H1 (cell line): ENCODE data around the gene RAB40B. TPM values are rescaled to one million over a fixed set of nuclear protein-coding genes. Genes with fewer than 3 reads are reported as not detected.

ENCODE experiments used
- CTCF ChIA-PET: fragments of 300-600 bp; sonication (Branson Sonifier 250); formaldehyde crosslinking; loops from one replicate; lab custom pipeline; 2021; ENCODE audit not compliant: partially characterized antibody; lab: Charles Lee
- POLR2A ChIA-PET: fragments of 300-600 bp; sonication (Branson Sonifier 250); formaldehyde crosslinking; loops from one replicate; lab custom pipeline; 2021; ENCODE audit warnings: inconsistent platforms; ENCODE audit not compliant: partially characterized antibody; lab: Charles Lee
- DNase-seq, 2 experiments: peaks; one replicate each; pipeline versions ENCODE4 v3.0.0 to v3.0.0-alpha.2; 2010 to 2022; ENCODE audit warnings: low spot score in 2 of 2, low read depth in 1 of 2, mixed read lengths in 1 of 2
- FAIRE-seq: peaks from 2 replicates; lab custom pipeline; 2011; peaks lifted over from hg19 to GRCh38; lab: Jason Lieb, UNC
- H2AFZ ChIP-seq: 2 replicates; pipeline ENCODE4 v1.8.1; 2012; ENCODE audit warnings: low read length, inconsistent platforms
- H2AK5ac ChIP-seq: 2 replicates; pipeline ENCODE4 v1.6.1; 2013; ENCODE audit warnings: low read depth, low read length
- H2BK120ac ChIP-seq: replicated peaks from 2 replicates; pipeline ENCODE3; 2013; ENCODE audit warnings: low read depth, low read length, inconsistent platforms
- H2BK12ac ChIP-seq: 2 replicates; pipeline ENCODE4 v1.6.1; 2013; ENCODE audit warnings: low read depth, low read length
- H2BK15ac ChIP-seq: 2 replicates; pipeline ENCODE4 v1.6.1; 2013; ENCODE audit warnings: low read length
- H2BK20ac ChIP-seq: 2 replicates; pipeline ENCODE4 v1.6.1; 2013; ENCODE audit warnings: low read length
- H2BK5ac ChIP-seq: 2 replicates; pipeline ENCODE4 v1.6.1; 2013; ENCODE audit warnings: low read depth, low read length
- H3K14ac ChIP-seq: 2 replicates; pipeline ENCODE4 v1.6.1; 2013; ENCODE audit warnings: inconsistent platforms; ENCODE audit not compliant: insufficient read length
- H3K18ac ChIP-seq: 2 replicates; pipeline ENCODE4 v1.6.1; 2013; ENCODE audit warnings: low read length; ENCODE audit errors: extremely low read depth
- H3K23ac ChIP-seq: 2 replicates; pipeline ENCODE4 v1.6.1; 2013; ENCODE audit warnings: inconsistent platforms; ENCODE audit not compliant: insufficient read length
- H3K23me2 ChIP-seq: 2 replicates; pipeline ENCODE4 v1.6.1; 2013; ENCODE audit warnings: low read depth, low read length
- H3K27ac ChIP-seq: 2 replicates; pipeline ENCODE4 v1.6.1; 2011; ENCODE audit warnings: low read depth, low read length, inconsistent platforms
- H3K27me3 ChIP-seq, 4 experiments: replicated peaks in 1 of 4; 1 replicate in 1 of 4; 2 replicates in 3 of 4; pipeline versions ENCODE4 v1.6.1 to v1.8.1; 2011 to 2013; ENCODE audit warnings: low read length in 3 of 4, mild to moderate bottlenecking in 3 of 4, inconsistent platforms in 2 of 4, mixed read lengths in 2 of 4, moderate library complexity in 1 of 4; ENCODE audit not compliant: control insufficient read depth in 3 of 4, insufficient read depth in 3 of 4; ENCODE audit errors: extremely low read depth in 1 of 4
- H3K36me3 ChIP-seq, 4 experiments: 2 replicates each; pipeline versions ENCODE4 v1.6.1 to v1.8.1; 2011 to 2013; ENCODE audit warnings: mild to moderate bottlenecking in 4 of 4, low read length in 3 of 4, moderate library complexity in 2 of 4, control low read depth in 1 of 4, inconsistent platforms in 1 of 4; ENCODE audit not compliant: insufficient read depth in 4 of 4, control insufficient read depth in 2 of 4
- H3K4ac ChIP-seq: replicated peaks from 2 replicates; pipeline ENCODE3; 2013; ENCODE audit warnings: low read length, low read depth, mixed read lengths, inconsistent platforms; ENCODE audit not compliant: insufficient read length
- H3K4me1 ChIP-seq, 4 experiments: replicated peaks in 1 of 4; 1 replicate in 1 of 4; 2 replicates in 3 of 4; pipeline versions ENCODE4 v1.6.1 to v1.8.1; 2011 to 2013; ENCODE audit warnings: low read length in 3 of 4, inconsistent platforms in 2 of 4, mixed read lengths in 1 of 4; ENCODE audit not compliant: insufficient read depth in 4 of 4, control insufficient read depth in 3 of 4
- H3K4me2 ChIP-seq, 2 experiments: 2 replicates each; pipeline versions ENCODE4 v1.6.1 to v1.8.1; 2011 to 2013; ENCODE audit warnings: low read depth in 2 of 2, low read length in 2 of 2, control low read depth in 1 of 2, inconsistent platforms in 1 of 2, mild to moderate bottlenecking in 1 of 2; ENCODE audit not compliant: insufficient read depth in 1 of 2
- H3K4me3 ChIP-seq, 4 experiments: fragments of 200-600, 300-600 bp in 1 of 4; sonication (generic), shearing (Covaris generic), sonication (Bioruptor Twin) in 1 of 4; 2 replicates each; pipeline versions ENCODE4 v1.5.1 to v1.8.1; 2011 to 2016; ENCODE audit warnings: low read length in 4 of 4, low read depth in 3 of 4, control low read depth in 2 of 4, inconsistent platforms in 2 of 4, mild to moderate bottlenecking in 2 of 4, mixed read lengths in 1 of 4, moderate library complexity in 1 of 4; ENCODE audit not compliant: insufficient read depth in 2 of 4; ENCODE audit errors: extremely low read depth in 1 of 4
- H3K56ac ChIP-seq: replicated peaks from 2 replicates; pipeline ENCODE3; 2013; ENCODE audit warnings: low read depth, mild to moderate bottlenecking, mixed read lengths, low read length, inconsistent platforms; ENCODE audit not compliant: insufficient read length
- H3K79me1 ChIP-seq: 2 replicates; pipeline ENCODE4 v1.6.1; 2013; ENCODE audit warnings: low read depth, low read length, control low read depth
- H3K79me2 ChIP-seq, 2 experiments: 2 replicates each; pipeline versions ENCODE4 v1.6.1 to v1.8.1; 2012 to 2013; ENCODE audit warnings: low read length in 2 of 2, mild to moderate bottlenecking in 2 of 2, inconsistent platforms in 1 of 2; ENCODE audit not compliant: insufficient read depth in 2 of 2, control insufficient read depth in 1 of 2
- H3K9ac ChIP-seq, 4 experiments: replicated peaks in 1 of 4; 1 replicate in 1 of 4; 2 replicates in 3 of 4; pipeline versions ENCODE4 v1.6.1 to v1.8.1; 2011 to 2013; ENCODE audit warnings: low read depth in 3 of 4, low read length in 3 of 4, control low read depth in 2 of 4, mild to moderate bottlenecking in 2 of 4, moderate library complexity in 2 of 4, inconsistent platforms in 1 of 4; ENCODE audit errors: extremely low read depth in 1 of 4
- H3K9me3 ChIP-seq, 2 experiments: 2 replicates each; pipeline versions ENCODE4 v1.6.1 to v1.8.1; 2012 to 2013; ENCODE audit warnings: mild to moderate bottlenecking in 2 of 2, moderate library complexity in 2 of 2, control low read depth in 1 of 2, inconsistent platforms in 1 of 2, low read depth in 1 of 2, low read length in 1 of 2, mixed read lengths in 1 of 2; ENCODE audit not compliant: insufficient read depth in 2 of 2
- H4K20me1 ChIP-seq, 2 experiments: replicated peaks in 1 of 2; 2 replicates each; pipeline versions ENCODE3 to v1.8.1; 2011 to 2013; ENCODE audit warnings: inconsistent platforms in 2 of 2, low read length in 2 of 2, mild to moderate bottlenecking in 1 of 2; ENCODE audit not compliant: insufficient read depth in 2 of 2, control insufficient read depth in 1 of 2
- H4K5ac ChIP-seq: 2 replicates; pipeline ENCODE4 v1.6.1; 2013; ENCODE audit warnings: low read length, low read depth, mixed read lengths, inconsistent platforms; ENCODE audit not compliant: insufficient read length
- H4K8ac ChIP-seq: 2 replicates; pipeline ENCODE4 v1.8.0; 2013; ENCODE audit warnings: mild to moderate bottlenecking, moderate library complexity, low read length, inconsistent platforms; ENCODE audit not compliant: insufficient read depth; ENCODE audit errors: extremely low read depth
- H4K91ac ChIP-seq: replicated peaks from 2 replicates; pipeline ENCODE3; 2013; ENCODE audit warnings: low read length, mixed read lengths, inconsistent platforms; ENCODE audit not compliant: insufficient read length
- ASH2L ChIP-seq: fragments of 200-600, 300-600 bp; sonication (generic); IDR thresholded peaks from one replicate; pipeline ENCODE4 v1.7.1; 2017; ENCODE audit warnings: low read length
- BACH1 ChIP-seq: IDR thresholded peaks from 2 replicates; pipeline ENCODE4 v1.6.1; 2012; ENCODE audit warnings: low read length, improper control_type of control experiment
- TEAD4 ChIP-seq: IDR thresholded peaks from 2 replicates; pipeline ENCODE4 v1.6.1; 2012; ENCODE audit warnings: low read depth, low read length, inconsistent platforms, mixed read lengths
- WGBS, 2 experiments: shearing (Covaris generic) in 1 of 2; methylation state at CpG; one replicate each; pipeline versions ENCODE4 v1.1.6 to v1.1.7; 2013 to 2015; ENCODE audit warnings: low lambda C conversion rate in 2 of 2, mixed read lengths in 2 of 2, inconsistent platforms in 1 of 2, low coverage in 1 of 2, missing lambda C conversion rate in 1 of 2; ENCODE audit not compliant: insufficient replicate concordance in 2 of 2, insufficient coverage in 1 of 2, insufficient read length in 1 of 2; ENCODE audit errors: extremely low coverage in 1 of 2, missing lambda C conversion rate in 1 of 2; 5-methylcytosine and 5-hydroxymethylcytosine counted together
- polyA plus RNA-seq, 7 experiments: library from polyadenylated mRNA; depleted of rRNA in 3 of 7; stranded (reverse) in 5 of 7; unstranded in 2 of 7; fragments of >200 nt in 5 of 7; fragments of 200-250 nt in 2 of 7; gene quantifications; 1 replicate in 5 of 7; 2 replicates in 1 of 7; 4 replicates in 1 of 7; pipeline versions ENCODE4 v1.2.1 to v1.2.3, GENCODE V29; 2011 to 2013; ENCODE audit warnings: missing spikeins in 2 of 7, mixed read lengths in 2 of 7
- total RNA-seq: library from RNA; stranded (reverse); fragmentation: NEBNext Ultra II Directional; extraction: Animal tissue kit (Norgen Biotek cat#: 25700); gene quantifications from 2 replicates; pipeline ENCODE4 v1.2.1, GENCODE V29; 2021
- TF ChIP-seq, protein P1 (sequence below): IDR thresholded peaks from 2 replicates; pipeline ENCODE4 v1.6.1; 2012; ENCODE audit warnings: inconsistent platforms

Gene RAB40B
- total and polyA plus RNA-seq, 2 of the 8 experiments (the other 6 are each of a cell fraction or from before 2014, with no cell fraction given) = 3.1 to 4.6 TPM

DNA sequence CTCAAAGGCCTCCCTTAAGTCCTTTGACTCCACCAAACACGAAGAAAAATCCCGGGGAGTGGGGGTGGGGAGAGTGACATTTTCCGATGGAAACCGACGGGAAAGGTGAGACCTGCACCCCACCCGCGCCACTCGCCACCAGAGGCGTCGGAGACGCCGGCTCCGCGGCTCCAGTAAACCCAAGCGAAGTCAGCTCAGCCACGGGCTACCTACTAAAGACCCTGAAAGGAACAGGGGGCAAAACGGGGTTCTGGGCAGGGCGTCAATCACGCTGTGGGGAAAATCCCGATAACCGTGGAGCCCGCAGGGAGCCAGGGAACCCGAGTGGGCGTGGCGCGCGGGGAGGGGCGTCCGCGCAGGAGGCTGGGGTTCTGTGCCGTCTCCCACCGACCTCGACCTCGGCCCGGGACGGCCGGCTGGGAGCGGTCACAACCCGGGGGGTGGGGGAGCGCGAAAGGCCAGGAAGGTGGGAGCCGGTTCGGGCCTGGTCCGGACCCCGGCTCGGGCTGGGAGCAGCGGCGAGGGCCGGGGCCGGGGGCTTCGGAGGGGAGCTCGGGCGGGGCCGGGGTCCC, 50.8 kb downstream of the RAB40B start:
- CTCF ChIA-PET = interaction anchor here (1.8 kb wide), 1 partner anchor 118 kb away, joined by 4 read pairs; no protein-coding TSS in a partner anchor
- H3K79me1 ChIP-seq = peaks cover 3% of the 10 kb centered on the region
- peaks cover 8 to 17% (median 12%) of the 10 kb centered on the region in 4 experiments; a peak in 7 of 8 replicates for H3K36me3 ChIP-seq
- peaks cover 12 to 14% of the 10 kb centered on the region in 2 experiments for H4K20me1 ChIP-seq
- POLR2A ChIA-PET = interaction anchor here (0.6 to 1.1 kb wide), 4 partner anchors 30 to 125 kb away, joined by 3 to 4 read pairs (median 3); no protein-coding TSS in a partner anchor
- no peak overlapping the region for H4K5ac ChIP-seq
- no peak overlapping the region for H2BK120ac ChIP-seq
- H3K4me2 ChIP-seq = peak overlapping the region; percentile 61 to 87
- H2BK5ac ChIP-seq = 0 out of 2 replicates have a peak overlapping the region, but pooled peaks have one; percentile 78
- peak overlapping the region; percentile 77 for H3K56ac ChIP-seq
- H3K4me1 ChIP-seq = peaks cover 0 to 8% (median 3%) of the 10 kb centered on the region in 4 experiments; a peak in 5 of 7 replicates
- FAIRE-seq (no peak), DNase-seq (no peak)
- H3K27ac ChIP-seq = peak overlapping the region; percentile 89; the same call in 1 of the 2 replicates
- no peak overlapping the region for H2BK20ac ChIP-seq
- 3% methylated on average over 31 of the region's 54 CpGs; no CpG with 5 or more reads in 1 of the 2 experiments for WGBS, 2 experiments
- H2BK15ac ChIP-seq = no peak overlapping the region
- no peaks in the 10 kb centered on the region for H3K9me3 ChIP-seq
- H3K79me2 ChIP-seq = peaks cover 23 to 49% of the 10 kb centered on the region in 2 experiments
- no peak overlapping the region for H4K91ac ChIP-seq
- H2AK5ac ChIP-seq = no peak overlapping the region
- no peak overlapping the region for H2AFZ ChIP-seq
- H2BK12ac ChIP-seq = no peak overlapping the region
- no peak overlapping the region for H3K23ac ChIP-seq
- H3K4ac ChIP-seq = peak overlapping the region; percentile 78
- H3K23me2 ChIP-seq = peaks cover 6% of the 10 kb centered on the region; the same call in 1 of the 2 replicates
- peak overlapping the region; percentile 95; the same call in 1 of the 2 replicates for H4K8ac ChIP-seq
- H3K14ac ChIP-seq = no peak overlapping the region
- no peaks in the 10 kb centered on the region; a peak in 1 of 7 replicates for H3K27me3 ChIP-seq
- H3K9ac ChIP-seq = peak overlapping the region; percentile 71 to 96 (median 88)
- H3K4me3 ChIP-seq = peak overlapping the region; percentile 69 to 94 (median 80)
- TF ChIP-seq, protein P1, sequence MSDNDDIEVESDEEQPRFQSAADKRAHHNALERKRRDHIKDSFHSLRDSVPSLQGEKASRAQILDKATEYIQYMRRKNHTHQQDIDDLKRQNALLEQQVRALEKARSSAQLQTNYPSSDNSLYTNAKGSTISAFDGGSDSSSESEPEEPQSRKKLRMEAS = no peak
- TF ChIP-seq ASH2L (peak; percentile 84), BACH1 (peak; percentile 57), TEAD4 (no peak)
- H3K18ac ChIP-seq = no peak overlapping the region
